Activated CD4-positive, alpha-beta T cell treated with anti-CD3 and anti-CD28 coated beads, Interleukin-2, amount 50 U/mL, for 16 hours (primary cell): ENCODE measurements around the gene UMAD1.

Experiments used
- DNase-seq: peaks from one replicate; pipeline ENCODE4 v3.0.0-alpha.2; 2020

The UMAD1 gene

GRCh38 chr7:7907306-7907705, 266.8 kb downstream of the UMAD1 start:
- DNase-seq: no peak

DNA sequence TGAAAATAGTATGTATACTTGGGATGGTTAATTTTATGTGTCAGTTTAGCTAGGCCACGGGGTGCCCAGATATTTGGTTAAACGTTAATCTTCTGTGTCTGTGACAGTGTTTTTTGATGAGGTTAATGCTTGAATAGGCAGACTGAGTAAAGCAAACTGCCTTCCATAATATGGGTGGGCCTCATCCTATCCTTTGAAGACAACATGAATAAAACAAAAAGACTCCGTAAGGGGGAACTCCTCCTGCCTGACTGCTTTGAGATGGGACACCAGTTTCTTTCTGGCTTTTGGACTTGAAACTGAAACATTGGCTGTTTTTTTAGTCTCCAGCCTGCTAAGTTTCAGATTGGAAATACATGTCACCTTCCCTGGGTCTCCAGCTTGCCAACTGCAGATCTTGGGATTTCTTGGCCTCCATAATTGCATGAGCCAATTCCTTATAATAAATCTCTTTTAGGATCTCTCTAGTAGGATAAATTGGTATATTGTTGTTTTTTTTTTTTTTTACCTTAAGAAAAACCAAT, 268.1 kb downstream of the UMAD1 start:
- no peak for DNase-seq

GRCh38 chr7:7909376-7909775, 268.8 kb downstream of the UMAD1 start:
- DNase-seq: no peak

GRCh38 chr7:7911369-7912123, 271.0 kb downstream of the UMAD1 start:
- no peak for DNase-seq

DNA sequence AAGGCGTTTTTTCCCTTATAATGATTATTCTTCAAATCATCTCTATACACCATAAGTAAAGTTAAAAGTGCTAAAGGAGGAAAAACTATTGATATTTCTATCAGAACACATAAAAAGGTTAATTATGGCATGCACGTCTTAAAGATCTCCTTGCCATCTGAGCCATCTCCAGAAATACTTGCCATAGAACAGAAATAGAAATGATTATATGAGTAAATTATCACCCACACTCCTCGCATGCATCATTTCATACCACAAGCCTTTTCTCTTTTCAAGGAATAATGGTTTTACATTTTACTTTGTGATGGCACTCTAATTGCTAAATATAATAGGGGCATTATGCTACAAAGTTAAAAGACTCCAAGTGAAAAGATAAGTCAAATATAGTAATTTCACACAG, 272.4 kb downstream of the UMAD1 start:
- DNase-seq: no peak

DNA sequence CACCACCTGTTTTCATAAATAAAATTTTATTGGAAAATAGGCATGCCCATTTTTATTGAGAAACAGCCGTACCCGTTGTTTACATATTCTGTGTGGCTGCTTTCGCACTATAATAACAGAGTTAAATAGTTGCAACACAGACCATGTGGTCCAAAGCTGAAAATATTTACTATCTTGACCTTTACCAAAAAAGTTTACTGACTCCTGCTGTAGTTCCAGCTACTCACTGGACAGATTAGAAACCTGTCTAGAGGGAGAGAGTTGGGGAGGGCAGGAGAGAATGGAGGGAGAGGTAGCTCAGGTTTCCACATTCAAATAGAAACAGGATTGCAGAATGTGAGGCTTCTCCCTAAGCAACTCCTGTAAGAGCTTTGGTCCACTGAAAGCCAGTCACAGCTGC, 273.0 kb downstream of the UMAD1 start:
- DNase-seq: no peak

- no peak for DNase-seq
These were observed 274.0 kb downstream of the UMAD1 start for GRCh38 chr7:7914547-7914946.

DNA sequence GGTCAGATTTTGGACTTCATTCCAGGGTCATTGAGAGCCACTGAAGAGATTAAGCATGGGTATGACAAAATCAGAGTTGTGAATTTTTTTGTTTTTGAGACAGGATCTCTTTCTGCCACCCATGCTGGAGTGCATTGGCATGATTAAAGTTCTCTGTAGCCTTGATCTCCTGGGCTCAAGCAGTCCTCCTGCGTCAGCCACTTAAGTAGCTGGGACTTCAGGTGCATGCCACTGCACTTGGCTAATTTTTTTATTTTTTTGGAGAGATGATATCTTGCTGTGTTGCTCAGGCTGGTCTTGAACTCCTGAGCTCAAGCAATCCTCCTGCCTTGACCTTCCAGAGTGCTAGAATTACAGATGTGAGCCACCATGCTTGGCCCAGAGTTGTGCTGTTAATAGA, 275.5 kb downstream of the UMAD1 start:
- DNase-seq: no peak

DNA sequence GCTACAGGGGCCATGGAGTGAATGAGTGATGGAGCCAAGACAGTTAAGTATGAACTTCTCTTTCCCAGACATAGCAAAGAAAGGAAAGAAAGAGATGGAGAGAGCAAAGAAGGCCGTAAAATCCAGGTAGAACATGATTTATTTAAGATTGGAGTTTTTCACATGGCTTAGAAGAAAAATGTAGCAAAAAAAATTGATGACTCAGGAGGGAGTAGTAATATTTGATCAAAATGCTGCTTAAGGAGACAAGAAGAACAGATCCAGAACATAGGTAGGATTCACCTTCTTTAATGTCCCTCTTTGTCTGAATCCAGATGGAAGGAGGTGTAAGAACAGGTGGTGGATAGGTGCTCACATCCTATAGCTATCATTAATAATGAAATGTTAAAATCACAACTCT, 277.0 kb downstream of the UMAD1 start:
- no peak for DNase-seq

- DNase-seq: no peak
These were observed 278.3 kb downstream of the UMAD1 start for GRCh38 chr7:7918736-7919448.

DNA sequence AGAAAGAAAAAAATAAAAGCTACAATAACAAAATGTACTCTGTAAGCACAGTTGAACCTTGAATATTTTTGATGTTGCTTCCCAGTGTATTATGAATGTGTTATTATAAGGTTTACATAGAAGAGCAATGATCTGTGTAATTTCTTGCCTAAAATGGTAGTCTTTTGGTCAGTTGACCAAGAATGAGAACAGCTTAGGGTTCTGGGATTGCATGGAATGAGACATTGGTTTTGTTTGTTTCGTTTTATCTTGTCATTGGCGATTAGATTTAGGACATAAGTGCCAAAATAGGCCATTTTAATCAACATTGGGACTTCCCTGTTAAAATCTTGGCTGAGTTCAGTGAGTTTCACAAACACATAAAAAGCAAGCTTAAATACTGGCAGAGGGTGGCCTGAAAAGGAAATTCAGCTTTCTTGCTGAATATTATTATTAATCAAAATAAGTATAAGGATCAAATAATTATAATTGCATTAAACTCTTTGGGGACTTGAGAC, 278.9 kb downstream of the UMAD1 start:
- DNase-seq: peak; percentile 13

- no peak for DNase-seq
These were observed 279.5 kb downstream of the UMAD1 start for GRCh38 chr7:7920056-7920455.

GRCh38 chr7:7920481-7920880, 279.9 kb downstream of the UMAD1 start:
- DNase-seq: peak; percentile 49

GRCh38 chr7:7921830-7922229, 281.3 kb downstream of the UMAD1 start:
- DNase-seq: no peak

- DNase-seq: no peak
These were observed 282.3 kb downstream of the UMAD1 start for GRCh38 chr7:7922684-7923385.

DNA sequence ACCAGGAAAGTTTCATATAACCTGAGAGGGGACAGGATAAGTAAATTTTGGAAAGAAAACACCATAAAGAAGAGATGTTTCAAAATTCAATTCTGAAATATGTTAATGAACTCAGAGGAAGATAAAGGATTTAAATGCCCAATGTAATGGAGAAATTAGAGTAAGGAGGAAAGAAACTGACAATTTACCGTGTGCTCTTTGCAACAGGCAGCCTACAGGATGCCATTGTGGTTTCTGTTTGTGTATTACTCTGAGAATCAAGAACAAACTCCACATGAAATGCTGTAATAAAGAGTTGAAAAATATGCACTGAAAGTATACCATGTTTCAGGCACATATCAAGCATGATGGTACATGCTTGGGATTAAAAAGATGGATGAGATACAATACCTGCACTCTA, 283.3 kb downstream of the UMAD1 start:
- DNase-seq: no peak

- DNase-seq: no peak
These were observed 283.8 kb downstream of the UMAD1 start for GRCh38 chr7:7924303-7924702.
